HepG2 (cell line): ENCODE results near the gene C19orf33. TPM values are rescaled to one million over a fixed set of nuclear protein-coding genes. Genes with fewer than 3 reads are reported as not detected.

ENCODE experiments used
- ATAC-seq: fragments of 200-7000 bp; cut with Tn5 transposase; 3 replicates; pipeline ENCODE4 v1.9.1; 2020; ENCODE audit warnings: mild to moderate bottlenecking, moderate library complexity
- BruUV-seq: library from RNA; stranded (reverse); fragments of 400-500 nt; replicated peaks from 2 replicates; lab custom pipeline; 2021; lab: Mats Ljungman, UMichigan
- CTCF ChIA-PET: fragments of 300-600 bp; formaldehyde crosslinking; extraction: SDS; loops from one replicate; lab custom pipeline; 2021; ENCODE audit warnings: low total read pairs, inconsistent platforms, low intra/inter-chr PET ratio; lab: Yijun Ruan, JAX
- POLR2A ChIA-PET: fragments of 350-600 bp; sonication (Branson Sonifier 250); formaldehyde crosslinking; loops from one replicate; lab custom pipeline; 2020; ENCODE audit warnings: antibody characterized with exemption, inconsistent platforms; lab: Yijun Ruan, JAX
- DNase-seq: peaks from one replicate; pipeline ENCODE4 v3.0.0-alpha.2; 2015; ENCODE audit warnings: low spot score
- FAIRE-seq: peaks from 3 replicates; lab custom pipeline; 2011; peaks lifted over from hg19 to GRCh38; lab: Jason Lieb, UNC
- H2AFZ ChIP-seq: one replicate; pipeline ENCODE4 v1.6.1; 2011; ENCODE audit warnings: low read length, inconsistent platforms
- H3K27ac ChIP-seq: fragments of 300-600 bp; 3 replicates; pipeline ENCODE4 v1.8.0; 2011; ENCODE audit warnings: mixed run types, mild to moderate bottlenecking, mixed read lengths, low read length, inconsistent platforms; ENCODE audit not compliant: insufficient read depth; ENCODE audit errors: extremely low read length
- H3K27me3 ChIP-seq, 2 experiments: fragments of 200-600 bp in 1 of 2; 2 replicates in 1 of 2; 3 replicates in 1 of 2; pipeline versions ENCODE4 v1.6.0 to v1.8.0; 2011; ENCODE audit warnings: low read length in 2 of 2, mild to moderate bottlenecking in 2 of 2, moderate library complexity in 2 of 2, inconsistent platforms in 1 of 2; ENCODE audit not compliant: insufficient read depth in 2 of 2, control insufficient read depth in 1 of 2
- H3K36me3 ChIP-seq, 2 experiments: fragments of 200-600 bp in 1 of 2; replicated peaks in 1 of 2; 2 replicates in 1 of 2; 3 replicates in 1 of 2; pipeline versions ENCODE4 v1.5.1 to v1.8.0; 2011; ENCODE audit warnings: low read length in 2 of 2, inconsistent platforms in 1 of 2; ENCODE audit not compliant: insufficient read depth in 2 of 2, control insufficient read depth in 1 of 2
- H3K4me1 ChIP-seq: 2 replicates; pipeline ENCODE4 v1.5.1; 2012; ENCODE audit warnings: low read length, inconsistent platforms; ENCODE audit not compliant: insufficient read depth
- H3K4me2 ChIP-seq: 2 replicates; pipeline ENCODE4 v1.6.0; 2011; ENCODE audit warnings: low read depth, low read length, inconsistent platforms
- H3K4me3 ChIP-seq, 3 experiments: fragments of 200-600 bp in 1 of 3; sonication (generic), shearing (Covaris generic) in 1 of 3; replicated peaks in 1 of 3; 2 replicates each; pipeline ENCODE4 v1.5.1; 2011 to 2016; ENCODE audit warnings: low read length in 3 of 3, inconsistent platforms in 2 of 3, low read depth in 2 of 3, mild to moderate bottlenecking in 2 of 3, control low read depth in 1 of 3, mixed read lengths in 1 of 3; ENCODE audit not compliant: insufficient read depth in 1 of 3
- H3K79me2 ChIP-seq: one replicate; pipeline ENCODE4 v1.6.1; 2011; ENCODE audit warnings: low read length, inconsistent platforms; ENCODE audit not compliant: insufficient read depth
- H3K9ac ChIP-seq: 2 replicates; pipeline ENCODE4 v1.6.0; 2011; ENCODE audit warnings: mild to moderate bottlenecking, low read depth, low read length, inconsistent platforms; ENCODE audit not compliant: insufficient read depth
- H3K9me3 ChIP-seq: 2 replicates; pipeline ENCODE4 v1.5.1; 2012; ENCODE audit warnings: mild to moderate bottlenecking, low read length
- H4K20me1 ChIP-seq: 2 replicates; pipeline ENCODE4 v1.6.0; 2011; ENCODE audit warnings: inconsistent platforms, mild to moderate bottlenecking, low read length, moderate library complexity; ENCODE audit not compliant: insufficient read depth
- ELF1 ChIP-seq: sonication (generic); formaldehyde crosslinking; IDR thresholded peaks from 2 replicates; pipeline ENCODE4 v1.4.0; 2020; ENCODE audit warnings: missing genetic modification reagents
- NCOR1 ChIP-seq: fragments of 200-600 bp; sonication (generic); IDR thresholded peaks from 2 replicates; pipeline ENCODE4 v1.7.0; 2017; ENCODE audit warnings: antibody characterized with exemption, low read length, borderline replicate concordance
- PHF20 ChIP-seq: sonication (generic); formaldehyde crosslinking; IDR thresholded peaks from 2 replicates; pipeline ENCODE4 v1.5.0; 2020; ENCODE audit warnings: mild to moderate bottlenecking, missing genetic modification reagents
- RBM39 ChIP-seq: fragments of 200-400 bp; formaldehyde crosslinking; IDR thresholded peaks from one replicate; pipeline ENCODE4 v1.6.1; 2018; ENCODE audit warnings: antibody characterized with exemption, mild to moderate bottlenecking, low read depth, low read length; ENCODE audit not compliant: poor library complexity, severe bottlenecking
- REL ChIP-seq: sonication (generic); formaldehyde crosslinking; conservative IDR thresholded peaks from 2 replicates; pipeline ENCODE4 v1.8.0; 2022; ENCODE audit warnings: mild to moderate bottlenecking, missing genetic modification reagents, moderate library complexity
- RFX1 ChIP-seq: fragments of 450-650 bp; IDR thresholded peaks from 2 replicates; pipeline ENCODE4 v1.6.1; 2017
- SYNCRIP ChIP-seq: fragments of 200-400 bp; formaldehyde crosslinking; IDR thresholded peaks from 2 replicates; pipeline ENCODE4 v1.6.1; 2018; ENCODE audit warnings: mild to moderate bottlenecking, low read depth, low read length; ENCODE audit not compliant: insufficient read depth
- TOPORS ChIP-seq: sonication (generic); formaldehyde crosslinking; IDR thresholded peaks from 2 replicates; pipeline ENCODE4 v1.8.0; 2023; ENCODE audit warnings: mild to moderate bottlenecking, missing genetic modification reagents
- ZBTB20 ChIP-seq: sonication (generic); formaldehyde crosslinking; IDR thresholded peaks from 2 replicates; pipeline ENCODE4 v1.8.1; 2023; ENCODE audit warnings: missing genetic modification reagents, low read depth, mild to moderate bottlenecking, borderline replicate concordance
- ZBTB3 ChIP-seq: sonication (generic); formaldehyde crosslinking; IDR thresholded peaks from 2 replicates; pipeline ENCODE4 v1.4.0; 2020; ENCODE audit warnings: low read depth, mild to moderate bottlenecking, moderate library complexity, missing genetic modification reagents, borderline replicate concordance
- ZNF12 ChIP-seq: sonication (generic); formaldehyde crosslinking; IDR thresholded peaks from 2 replicates; pipeline ENCODE4 v1.5.0; 2020; ENCODE audit warnings: missing genetic modification reagents
- ZNF160 ChIP-seq: sonication (generic); formaldehyde crosslinking; IDR thresholded peaks from 2 replicates; pipeline ENCODE4 v1.8.0; 2022; ENCODE audit warnings: mild to moderate bottlenecking, inconsistent platforms, missing genetic modification reagents
- ZNF446 ChIP-seq: sonication (generic); formaldehyde crosslinking; IDR thresholded peaks from 2 replicates; pipeline ENCODE4 v1.5.0; 2020; ENCODE audit warnings: mild to moderate bottlenecking, missing genetic modification reagents
- ZNF468 ChIP-seq: sonication (generic); formaldehyde crosslinking; IDR thresholded peaks from 2 replicates; pipeline ENCODE4 v1.8.0; 2022; ENCODE audit warnings: mild to moderate bottlenecking, moderate library complexity, missing genetic modification reagents
- ZNF570 ChIP-seq: sonication (generic); formaldehyde crosslinking; IDR thresholded peaks from 2 replicates; pipeline ENCODE4 v1.4.0; 2020; ENCODE audit warnings: mild to moderate bottlenecking, missing genetic modification reagents, borderline replicate concordance
- WGBS: methylation state at CpG from one replicate; pipeline ENCODE4 v1.1.6; 2017; ENCODE audit warnings: low lambda C conversion rate; 5-methylcytosine and 5-hydroxymethylcytosine counted together
- in situ Hi-C: cut with HindIII; loops from 2 replicates; pipeline ENCODE4 v1.10.0; 2017; ENCODE audit warnings: low pct_unique_long_range_greater_than_20kb; ENCODE audit not compliant: extremely low pct_ligation_motif_present
- intact Hi-C: fragments of 100-400 bp; cut with micrococcal nuclease; formaldehyde crosslinking; loops from one replicate; pipeline ENCODE4 v1.10.0; 2022; ENCODE audit not compliant: unreplicated experiment
- polyA plus RNA-seq, 8 experiments: library from polyadenylated mRNA; depleted of rRNA in 3 of 8; stranded (reverse) in 7 of 8; unstranded in 1 of 8; fragments of >200 nt; fragmentation: Illumina TruSeq in 4 of 8; extraction: Trizol in 4 of 8; gene quantifications; 2 replicates each; pipeline versions ENCODE4 v1.2.1 to v1.2.3, GENCODE V29; 2011 to 2016; ENCODE audit warnings: low read depth in 4 of 8, missing spikeins in 1 of 8, mixed read lengths in 1 of 8; ENCODE audit not compliant: insufficient read depth in 1 of 8
- total RNA-seq, 5 experiments: library from RNA; depleted of rRNA; stranded (reverse); fragments of >200 nt; fragmentation: Illumina TruSeq; extraction: Trizol; gene quantifications; 2 replicates each; pipeline ENCODE4 v1.2.3, GENCODE V29; 2016; ENCODE audit warnings: low read depth in 1 of 5
- TF ChIP-seq, protein P1 (sequence below): sonication (generic); formaldehyde crosslinking; IDR thresholded peaks from 2 replicates; pipeline ENCODE4 v1.4.0; 2020; ENCODE audit warnings: low read depth, missing genetic modification reagents
- TF ChIP-seq, protein P2 (sequence below): sonication (generic); formaldehyde crosslinking; conservative IDR thresholded peaks from 2 replicates; pipeline ENCODE4 v1.8.0; 2022; ENCODE audit warnings: missing genetic modification reagents
- TF ChIP-seq, protein P3 (sequence below): sonication (generic); formaldehyde crosslinking; conservative IDR thresholded peaks from 2 replicates; pipeline ENCODE4 v1.8.1; 2023; ENCODE audit warnings: missing genetic modification reagents

C19orf33 gene
- total and polyA plus RNA-seq, 2 of the 13 experiments (the other 11 are each of a cell fraction or from before 2014, with no cell fraction given) = 2.5 to 3.3 TPM

DNA sequence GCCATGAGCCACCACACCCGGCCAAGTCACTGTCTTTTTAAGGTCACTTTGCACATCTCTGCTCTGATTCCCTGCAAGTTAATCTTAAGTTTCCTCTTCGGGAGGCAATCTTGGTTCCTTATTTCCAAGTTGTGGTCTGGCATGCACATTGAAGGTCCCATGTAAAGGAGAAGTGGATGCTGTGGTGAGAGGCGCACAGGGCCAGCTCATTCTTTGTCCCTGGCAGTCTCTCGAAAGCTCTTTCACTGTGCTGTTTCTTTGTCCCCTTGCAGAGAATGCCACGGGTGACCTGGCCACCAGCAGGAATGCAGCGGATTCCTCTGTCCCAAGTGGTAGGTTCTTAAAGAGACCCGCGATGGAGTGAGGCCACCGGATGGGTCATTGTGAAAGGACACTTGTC, 16.4 kb upstream of the C19orf33 start:
- ATAC-seq = no peak

More for the DNA sequence above, 16.4 kb upstream of the C19orf33 start:
- 38% methylated on average over 9 of the region's 9 CpGs for WGBS
- no peak for TF ChIP-seq SYNCRIP
- TF ChIP-seq ELF1 (CRISPR knock-in tag) = no peak
- TF ChIP-seq ZBTB3 (CRISPR knock-in tag) = no peak
- no peak for TF ChIP-seq REL
- TF ChIP-seq ZNF446 = no peak
- TF ChIP-seq ZNF570 (CRISPR knock-in tag) = no peak
- no peak for TF ChIP-seq ZNF160
- no peak for TF ChIP-seq ZNF12 (CRISPR knock-in tag)
- no peak for TF ChIP-seq RFX1
- TF ChIP-seq, protein P1, sequence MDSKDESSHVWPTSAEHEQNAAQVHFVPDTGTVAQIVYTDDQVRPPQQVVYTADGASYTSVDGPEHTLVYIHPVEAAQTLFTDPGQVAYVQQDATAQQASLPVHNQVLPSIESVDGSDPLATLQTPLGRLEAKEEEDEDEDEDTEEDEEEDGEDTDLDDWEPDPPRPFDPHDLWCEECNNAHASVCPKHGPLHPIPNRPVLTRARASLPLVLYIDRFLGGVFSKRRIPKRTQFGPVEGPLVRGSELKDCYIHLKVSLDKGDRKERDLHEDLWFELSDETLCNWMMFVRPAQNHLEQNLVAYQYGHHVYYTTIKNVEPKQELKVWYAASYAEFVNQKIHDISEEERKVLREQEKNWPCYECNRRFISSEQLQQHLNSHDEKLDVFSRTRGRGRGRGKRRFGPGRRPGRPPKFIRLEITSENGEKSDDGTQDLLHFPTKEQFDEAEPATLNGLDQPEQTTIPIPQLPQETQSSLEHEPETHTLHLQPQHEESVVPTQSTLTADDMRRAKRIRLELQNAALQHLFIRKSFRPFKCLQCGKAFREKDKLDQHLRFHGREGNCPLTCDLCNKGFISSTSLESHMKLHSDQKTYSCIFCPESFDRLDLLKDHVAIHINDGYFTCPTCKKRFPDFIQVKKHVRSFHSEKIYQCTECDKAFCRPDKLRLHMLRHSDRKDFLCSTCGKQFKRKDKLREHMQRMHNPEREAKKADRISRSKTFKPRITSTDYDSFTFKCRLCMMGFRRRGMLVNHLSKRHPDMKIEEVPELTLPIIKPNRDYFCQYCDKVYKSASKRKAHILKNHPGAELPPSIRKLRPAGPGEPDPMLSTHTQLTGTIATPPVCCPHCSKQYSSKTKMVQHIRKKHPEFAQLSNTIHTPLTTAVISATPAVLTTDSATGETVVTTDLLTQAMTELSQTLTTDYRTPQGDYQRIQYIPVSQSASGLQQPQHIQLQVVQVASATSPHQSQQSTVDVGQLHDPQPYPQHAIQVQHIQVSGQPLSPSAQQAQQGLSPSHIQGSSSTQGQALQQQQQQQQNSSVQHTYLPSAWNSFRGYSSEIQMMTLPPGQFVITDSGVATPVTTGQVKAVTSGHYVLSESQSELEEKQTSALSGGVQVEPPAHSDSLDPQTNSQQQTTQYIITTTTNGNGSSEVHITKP (CRISPR knock-in tag) = no peak
- no peak for TF ChIP-seq NCOR1
- TF ChIP-seq, protein P2, sequence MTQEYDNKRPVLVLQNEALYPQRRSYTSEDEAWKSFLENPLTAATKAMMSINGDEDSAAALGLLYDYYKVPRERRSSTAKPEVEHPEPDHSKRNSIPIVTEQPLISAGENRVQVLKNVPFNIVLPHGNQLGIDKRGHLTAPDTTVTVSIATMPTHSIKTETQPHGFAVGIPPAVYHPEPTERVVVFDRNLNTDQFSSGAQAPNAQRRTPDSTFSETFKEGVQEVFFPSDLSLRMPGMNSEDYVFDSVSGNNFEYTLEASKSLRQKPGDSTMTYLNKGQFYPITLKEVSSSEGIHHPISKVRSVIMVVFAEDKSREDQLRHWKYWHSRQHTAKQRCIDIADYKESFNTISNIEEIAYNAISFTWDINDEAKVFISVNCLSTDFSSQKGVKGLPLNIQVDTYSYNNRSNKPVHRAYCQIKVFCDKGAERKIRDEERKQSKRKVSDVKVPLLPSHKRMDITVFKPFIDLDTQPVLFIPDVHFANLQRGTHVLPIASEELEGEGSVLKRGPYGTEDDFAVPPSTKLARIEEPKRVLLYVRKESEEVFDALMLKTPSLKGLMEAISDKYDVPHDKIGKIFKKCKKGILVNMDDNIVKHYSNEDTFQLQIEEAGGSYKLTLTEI = no peak
- TF ChIP-seq PHF20 (CRISPR knock-in tag) = no peak
- TF ChIP-seq, protein P3, sequence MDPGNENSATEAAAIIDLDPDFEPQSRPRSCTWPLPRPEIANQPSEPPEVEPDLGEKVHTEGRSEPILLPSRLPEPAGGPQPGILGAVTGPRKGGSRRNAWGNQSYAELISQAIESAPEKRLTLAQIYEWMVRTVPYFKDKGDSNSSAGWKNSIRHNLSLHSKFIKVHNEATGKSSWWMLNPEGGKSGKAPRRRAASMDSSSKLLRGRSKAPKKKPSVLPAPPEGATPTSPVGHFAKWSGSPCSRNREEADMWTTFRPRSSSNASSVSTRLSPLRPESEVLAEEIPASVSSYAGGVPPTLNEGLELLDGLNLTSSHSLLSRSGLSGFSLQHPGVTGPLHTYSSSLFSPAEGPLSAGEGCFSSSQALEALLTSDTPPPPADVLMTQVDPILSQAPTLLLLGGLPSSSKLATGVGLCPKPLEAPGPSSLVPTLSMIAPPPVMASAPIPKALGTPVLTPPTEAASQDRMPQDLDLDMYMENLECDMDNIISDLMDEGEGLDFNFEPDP = no peak
- TF ChIP-seq RBM39 = no peak
- no peak for TF ChIP-seq ZNF468
- TF ChIP-seq ZBTB20 (CRISPR knock-in tag) = no peak
- TF ChIP-seq TOPORS = no peak
- TF ChIP-seq, all 625 proteins: peak for 0
- POLR2A ChIA-PET = no interaction called here
- CTCF ChIA-PET = no interaction called here
- no peaks in the 10 kb centered on the region for H3K9me3 ChIP-seq
- no peaks in the 10 kb centered on the region for H3K4me1 ChIP-seq
- no peak overlapping the region for H3K27ac ChIP-seq
- FAIRE-seq (no peak), DNase-seq (no peak)
- no peak overlapping the region for H2AFZ ChIP-seq
- no peaks in the 10 kb centered on the region for H3K79me2 ChIP-seq
- H3K36me3 ChIP-seq = no peaks in the 10 kb centered on the region
- in situ Hi-C loops (no loop called here), intact Hi-C loops (no loop called here)
- no peaks in the 10 kb centered on the region for H4K20me1 ChIP-seq
- no peak overlapping the region for H3K4me2 ChIP-seq
- H3K4me3 ChIP-seq = no peak overlapping the region
- no peak overlapping the region for H3K9ac ChIP-seq
- BruUV-seq = no TSS peak
- H3K27me3 ChIP-seq = peaks cover 3 to 16% of the 10 kb centered on the region in 2 experiments; a peak in 4 of 5 replicates
